IPS DF 4.7 (cell line): Measurements from ENCODE around the gene SMIM33.
A peak's percentile ranks its signal among the peaks of the same experiment; 100 is the strongest.
"Not testable (repeated sequence)": the region's sequence is repeated elsewhere in the genome, so short reads cannot be mapped to it uniquely, and the experiment has no call there.

Experiments used
- DNase-seq: peaks from one replicate; pipeline ENCODE4 v3.0.0-alpha.2; 2013; ENCODE audit warnings: low spot score; ENCODE audit errors: extremely low read depth

The SMIM33 gene

DNA sequence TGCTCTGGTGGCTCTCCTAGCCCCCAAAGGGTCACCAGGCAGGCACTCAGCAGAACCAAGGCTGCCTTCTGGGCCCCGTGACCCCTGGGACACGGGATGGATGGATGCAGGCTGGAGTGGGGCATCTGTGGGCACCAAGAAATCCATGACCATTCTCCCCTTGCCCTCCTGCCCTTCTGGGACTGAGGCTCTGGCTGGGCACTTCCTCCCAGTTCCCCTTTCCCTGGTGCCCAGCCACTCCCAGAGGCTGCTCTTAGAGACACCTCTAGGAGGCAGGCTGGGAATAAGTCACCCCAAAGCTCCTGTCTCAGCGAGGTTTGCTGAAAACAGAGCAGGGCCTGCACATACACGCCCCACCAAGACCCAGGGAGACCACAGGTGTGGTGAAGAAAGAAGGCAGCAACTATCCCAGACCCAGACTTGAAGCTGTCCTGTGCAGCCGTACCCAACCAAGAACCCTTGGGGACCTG lies 10.8 kb downstream of the SMIM33 start:
- no peak for DNase-seq

DNA sequence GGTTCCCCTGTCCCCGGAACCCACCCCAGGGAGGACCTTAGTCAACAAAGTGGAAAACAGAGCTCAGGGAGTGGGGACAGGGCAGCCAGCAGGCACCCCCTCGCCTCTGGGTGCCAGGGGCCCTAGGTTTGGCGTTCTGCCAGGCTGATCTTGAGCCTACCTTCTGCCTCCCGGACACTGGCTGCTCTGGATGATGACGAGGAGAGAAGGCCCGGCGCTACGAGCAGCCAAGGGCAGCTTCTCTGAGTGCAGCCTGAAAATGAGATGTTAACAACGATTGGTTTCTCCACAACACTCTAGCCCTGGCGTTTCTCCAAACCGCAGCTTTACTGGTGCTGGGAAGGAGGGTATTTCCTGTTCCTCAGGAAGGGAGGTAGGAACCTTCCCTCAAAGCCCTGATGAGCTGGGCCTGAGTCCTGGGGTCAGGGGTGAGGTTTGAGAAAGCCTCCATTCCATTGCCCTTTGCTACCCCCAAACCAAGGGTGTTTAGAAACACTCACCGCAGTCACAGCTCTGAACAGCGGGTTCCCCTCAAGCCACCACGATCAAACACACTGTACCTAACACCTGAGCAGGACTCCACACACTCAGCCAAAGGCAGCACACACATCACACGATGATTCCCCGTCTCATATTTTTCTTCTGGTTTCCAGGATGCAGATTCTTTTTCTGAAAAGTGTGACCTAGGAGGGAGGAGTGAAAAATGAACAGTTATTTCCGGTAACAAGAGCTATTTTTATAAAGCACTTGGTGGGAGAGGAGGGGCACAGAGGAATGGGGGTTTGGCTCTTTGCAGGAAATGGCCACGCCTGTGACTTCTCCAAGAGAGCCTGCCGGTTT lies 11.5 kb downstream of the SMIM33 start, which contains the start of gene STING1:
STING1 (minus strand) TSS at position 709 of the 840 bp plus-strand sequence. CDS start 1,054 bp downstream, outside the sequence.
- no peak for DNase-seq

DNA sequence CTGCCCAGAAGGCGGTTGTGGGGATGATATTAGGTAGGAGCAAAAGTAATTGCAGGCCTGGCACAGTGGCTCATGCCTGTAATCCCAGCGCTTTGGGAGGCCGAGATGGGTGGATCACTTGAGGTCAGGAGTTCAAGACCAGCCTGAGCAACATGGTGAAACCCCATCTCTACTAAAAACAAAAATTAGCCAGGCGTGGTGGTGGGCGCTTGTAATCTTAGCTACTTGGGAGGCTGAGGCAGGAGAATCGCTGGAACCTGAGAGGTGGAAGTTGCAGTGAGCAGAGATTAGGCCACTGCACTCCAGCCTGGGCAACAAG lies 12.0 kb downstream of the SMIM33 start:
- DNase-seq: not testable (repeated sequence)

DNA sequence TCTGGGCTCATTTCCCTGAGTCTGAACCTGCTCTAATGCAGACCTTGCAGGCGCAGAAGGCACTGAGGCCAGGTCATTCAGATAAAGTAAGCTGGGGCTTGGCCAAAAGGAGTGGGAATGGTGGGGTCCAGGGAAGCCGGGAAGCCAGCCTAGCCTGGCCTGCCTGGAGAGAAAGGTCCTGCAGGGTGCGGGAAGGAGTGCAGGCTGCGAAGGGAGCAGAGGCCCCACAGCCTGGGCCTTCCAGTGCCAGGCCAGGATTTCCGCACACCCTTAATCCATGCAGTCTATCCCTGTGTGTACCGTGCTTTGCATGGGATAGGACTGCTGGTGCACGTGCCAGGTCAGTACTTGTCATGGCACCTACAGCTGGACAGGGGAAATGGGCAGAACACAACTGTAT lies 15.4 kb downstream of the SMIM33 start:
- DNase-seq: no peak

DNA sequence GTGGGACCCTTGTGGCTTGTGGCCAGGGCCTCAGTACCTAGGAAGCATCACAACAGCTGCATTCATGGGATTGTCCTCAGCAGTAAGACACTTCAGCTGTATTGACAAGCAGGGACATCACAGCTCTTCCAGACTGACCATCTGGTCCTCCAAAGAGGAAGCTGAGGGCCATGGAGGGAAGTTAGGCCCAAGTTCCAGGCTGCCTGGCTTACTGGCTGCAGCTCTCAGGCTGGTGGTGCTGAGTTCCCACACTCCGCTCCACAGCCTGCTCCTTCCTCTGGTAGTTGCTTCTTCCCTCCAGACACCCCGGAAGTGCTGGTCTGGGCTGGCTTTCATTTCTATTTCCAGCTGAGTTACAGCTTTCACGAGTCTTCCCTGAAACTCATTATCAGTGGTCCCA lies 17.5 kb downstream of the SMIM33 start:
- DNase-seq: no peak

DNA sequence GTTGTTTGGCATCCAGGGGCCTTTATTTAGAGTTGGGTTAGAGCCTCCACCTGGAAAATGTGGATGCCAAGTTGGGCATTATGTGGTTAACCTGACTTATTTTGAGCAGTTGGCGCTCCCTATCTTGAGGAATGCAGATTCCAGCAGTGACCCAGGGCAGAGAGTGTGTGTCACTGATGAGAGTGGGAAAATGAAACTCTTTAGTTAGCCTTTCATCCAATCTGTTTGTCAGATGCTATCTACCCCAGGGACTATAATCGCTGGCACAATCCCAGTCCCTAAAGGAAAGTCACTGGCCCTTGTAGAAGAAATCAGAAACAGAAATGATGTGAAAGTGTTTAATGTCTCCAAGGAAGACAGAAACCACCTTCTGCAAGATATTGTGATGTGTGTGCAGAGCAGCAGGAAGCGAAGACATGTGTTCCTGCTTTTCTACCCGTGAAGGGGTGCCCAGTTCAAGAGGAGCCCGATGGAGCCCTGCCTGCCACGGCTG lies 21.9 kb downstream of the SMIM33 start:
- no peak for DNase-seq

DNA sequence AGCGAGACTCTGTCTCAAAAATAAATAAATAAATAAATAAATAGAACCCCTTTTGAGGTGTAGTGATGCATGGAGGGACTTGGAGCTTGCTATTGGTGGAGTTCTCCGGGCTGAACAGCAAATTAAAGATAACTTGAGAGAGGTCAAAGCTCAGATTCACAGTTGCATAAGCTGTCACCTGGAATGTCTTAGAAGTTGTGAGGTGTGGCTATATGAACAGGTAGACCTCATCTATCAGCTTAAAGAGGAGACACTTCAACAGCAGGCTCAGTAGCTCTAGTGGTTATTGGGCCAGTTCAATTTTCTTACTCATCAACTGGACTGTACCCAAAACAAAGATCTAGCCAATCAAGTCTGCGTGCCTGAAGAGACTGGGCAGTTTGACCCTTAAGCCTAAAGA lies 23.5 kb downstream of the SMIM33 start:
- no peak for DNase-seq

DNA sequence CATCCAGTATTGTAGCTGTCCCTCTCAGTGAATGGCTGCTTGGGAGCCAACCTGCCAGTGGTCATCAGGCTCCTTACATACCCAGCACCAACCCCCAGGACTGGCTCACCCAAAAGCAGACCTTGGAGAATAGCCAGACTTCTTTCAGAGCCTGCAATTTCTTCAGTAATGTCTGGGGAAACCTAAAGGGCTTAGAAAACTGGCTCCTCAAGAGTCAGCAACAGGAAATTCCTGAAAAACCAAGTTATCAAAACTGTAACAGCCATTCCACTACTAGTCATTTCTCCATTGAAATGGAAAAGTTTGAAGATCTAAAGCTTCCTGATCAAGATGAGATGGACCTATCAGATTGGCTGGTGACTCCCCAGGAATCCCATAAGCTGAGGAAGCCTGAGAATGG lies 24.0 kb downstream of the SMIM33 start:
- no peak for DNase-seq

DNA sequence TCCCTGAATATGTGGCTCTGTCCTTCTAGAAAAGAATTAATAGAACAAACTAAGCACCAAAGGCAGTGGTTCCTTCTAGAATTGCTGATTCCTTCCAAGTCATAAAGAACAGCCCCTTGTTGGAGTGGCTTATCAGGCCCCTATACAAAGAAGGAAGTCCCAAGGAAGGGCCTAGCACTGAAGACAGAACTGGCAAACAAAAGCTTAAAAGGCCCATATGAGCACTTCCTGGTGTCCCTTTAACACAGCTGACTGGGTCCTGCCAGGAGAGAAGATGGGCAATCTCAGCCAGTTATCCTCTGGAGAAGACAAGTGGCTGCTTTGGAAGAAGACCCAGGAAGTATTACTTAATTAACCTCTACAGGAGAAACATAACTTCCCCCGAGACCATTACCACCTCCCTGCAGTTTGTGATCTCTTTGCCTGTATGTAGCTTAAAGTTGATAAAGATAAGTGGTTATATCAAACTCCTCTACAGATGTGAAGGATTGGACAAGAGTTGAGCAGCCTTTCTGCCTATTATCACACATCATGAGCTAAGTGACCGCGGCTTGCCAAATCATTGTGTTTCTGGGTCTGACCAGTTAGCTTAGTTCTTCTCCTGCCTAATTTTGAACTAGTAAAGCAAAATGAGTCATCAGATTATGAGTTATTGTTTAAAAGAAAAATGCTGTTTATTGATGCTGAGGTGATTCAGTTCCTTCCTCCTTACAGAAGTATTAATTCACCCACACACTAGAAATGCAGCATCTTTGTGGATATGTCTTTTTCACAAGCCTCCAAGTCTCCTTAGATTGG lies 25.0 kb downstream of the SMIM33 start:
- no peak for DNase-seq

DNA sequence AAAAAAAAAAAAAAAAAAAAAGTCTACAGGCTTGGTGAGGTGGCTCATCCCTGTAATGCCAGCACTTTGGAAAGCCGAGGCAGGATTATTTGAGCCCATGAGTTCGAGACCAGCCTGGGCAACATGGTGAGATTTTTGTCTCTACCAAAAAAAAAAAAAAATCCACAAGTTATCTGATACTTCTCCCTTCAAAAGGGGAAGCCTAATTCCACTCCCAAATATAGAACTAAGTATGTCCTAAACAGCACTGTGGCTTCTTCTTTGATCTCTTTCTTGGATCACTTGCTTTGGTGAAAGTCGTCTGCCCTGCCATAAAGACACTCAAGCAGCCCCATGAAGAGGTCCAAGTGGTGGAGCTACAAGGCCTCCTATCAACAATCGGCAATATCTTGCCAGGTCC lies 30.6 kb downstream of the SMIM33 start:
- DNase-seq: no peak

DNA sequence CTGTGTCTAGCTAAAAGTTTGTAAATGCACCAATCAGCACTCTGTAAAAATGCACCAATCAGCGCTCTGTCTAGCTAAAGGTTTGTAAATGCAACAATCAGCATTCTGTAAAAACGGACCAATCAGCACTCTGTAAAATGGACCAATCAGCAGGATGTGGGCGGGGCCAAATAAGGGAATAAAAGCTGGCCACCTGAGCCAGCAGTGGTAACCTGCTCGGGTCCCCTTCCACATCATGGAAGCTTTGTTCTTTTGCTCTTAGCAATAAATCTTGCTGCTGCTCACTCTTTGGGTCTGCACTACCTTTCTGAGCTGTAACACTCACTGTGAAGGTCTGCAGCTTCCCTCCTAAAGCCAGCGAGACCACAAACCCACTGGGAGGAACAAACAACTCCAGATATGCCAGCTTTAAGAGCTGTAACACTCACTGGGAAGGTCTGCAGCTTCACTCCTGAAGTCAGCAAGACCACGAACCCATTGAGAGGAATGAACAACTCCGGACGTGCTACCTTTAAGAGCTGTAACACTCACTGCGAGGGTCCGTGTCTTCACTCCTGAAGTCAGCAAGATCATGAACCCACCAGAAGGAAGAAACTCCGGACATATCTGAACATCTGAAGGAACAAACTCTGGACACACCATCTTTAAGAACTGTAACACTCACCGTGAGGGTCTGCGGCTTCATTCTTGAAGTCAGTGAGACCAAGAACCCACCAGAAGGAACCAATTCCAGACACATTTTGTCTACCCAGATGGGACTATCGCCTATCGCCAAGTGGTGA lies 32.4 kb downstream of the SMIM33 start:
- not testable (repeated sequence) for DNase-seq

DNA sequence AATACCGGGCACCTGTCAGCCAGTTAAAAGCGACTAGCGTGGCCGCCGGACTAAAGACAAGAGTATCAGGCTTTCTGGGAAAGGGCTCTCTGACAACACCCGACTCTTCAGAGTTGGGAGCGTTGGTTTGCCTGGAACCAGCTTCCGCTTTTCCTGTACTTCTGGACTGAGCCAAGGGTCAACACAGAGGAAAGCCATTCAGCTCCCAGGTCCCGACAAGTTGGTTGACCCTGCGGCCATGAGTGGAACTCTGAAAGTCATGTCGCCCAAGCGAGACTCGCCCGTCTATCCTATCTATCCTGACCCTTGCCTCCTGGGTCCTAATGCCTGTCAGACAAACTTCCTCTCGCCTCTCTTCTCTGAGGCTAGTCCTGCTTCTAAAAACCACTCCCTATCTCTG lies 33.1 kb downstream of the SMIM33 start:
- DNase-seq: not testable (repeated sequence)

DNA sequence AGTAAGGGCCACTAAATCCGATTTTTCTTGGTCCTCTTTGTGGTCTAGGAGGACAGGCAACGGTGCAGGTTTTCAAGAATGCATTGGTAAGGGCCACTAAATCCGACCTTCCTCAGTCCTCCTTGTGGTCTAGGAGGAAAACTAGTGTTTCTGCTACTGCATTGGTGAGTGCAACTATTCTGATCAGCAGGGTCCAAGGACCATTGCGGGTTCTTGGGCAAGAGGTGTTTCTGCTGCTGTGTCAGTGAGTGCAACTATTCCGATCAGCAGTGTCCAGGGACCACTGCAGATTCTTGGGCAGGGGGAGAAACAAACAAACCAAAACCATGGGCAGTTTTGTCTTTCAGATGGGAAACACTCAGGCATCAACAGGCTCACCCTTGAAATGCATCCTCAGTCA lies 33.9 kb downstream of the SMIM33 start:
- DNase-seq: not testable (repeated sequence)

DNA sequence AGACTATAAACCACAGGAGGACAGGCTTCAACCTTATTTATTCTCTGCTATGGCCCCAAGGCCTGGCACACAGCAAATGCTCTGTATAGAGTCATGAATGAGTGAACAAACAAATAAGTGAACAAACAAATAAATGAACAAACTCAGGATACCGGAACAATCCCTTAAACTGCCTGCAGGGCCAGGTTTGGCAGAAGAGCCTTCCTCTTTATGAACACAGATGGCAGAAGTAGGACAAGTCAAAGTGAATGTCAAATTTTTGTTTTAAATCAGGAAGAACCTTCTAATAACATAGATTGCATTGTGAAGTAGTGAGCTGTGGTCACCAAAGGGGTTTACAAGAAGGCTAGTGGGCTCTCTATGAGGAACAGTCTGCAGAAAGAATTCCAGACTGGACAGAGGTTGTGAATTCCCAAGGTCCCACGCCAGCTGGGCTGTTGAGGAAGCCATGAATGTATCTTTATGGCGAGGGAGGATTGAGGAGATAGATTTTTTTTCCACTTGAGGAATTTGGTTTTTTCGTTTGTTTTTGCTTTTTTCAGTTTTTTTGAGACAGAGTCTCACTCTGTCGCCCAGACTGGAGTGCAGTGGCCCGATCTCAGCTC lies 42.1 kb downstream of the SMIM33 start:
- no peak for DNase-seq

DNA sequence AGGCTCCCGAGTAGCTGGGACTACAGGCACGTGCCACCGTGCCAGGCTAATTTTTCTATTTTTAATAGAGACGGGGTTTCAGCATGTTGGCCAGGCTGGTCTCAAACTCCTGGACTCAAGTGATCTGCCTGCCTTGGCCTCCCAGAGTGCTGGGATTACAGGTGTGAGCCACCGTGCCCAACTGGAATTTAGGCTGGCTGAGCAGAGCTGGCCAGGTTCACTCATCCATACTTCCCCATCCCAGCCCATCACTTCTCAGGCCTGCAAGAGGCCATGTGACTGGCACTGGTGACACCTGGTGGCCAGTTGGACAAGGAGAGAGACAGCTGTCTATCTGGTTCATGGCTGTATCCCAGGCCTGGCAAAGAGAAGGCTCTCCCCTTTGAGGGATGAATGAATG lies 42.6 kb downstream of the SMIM33 start:
- peak; percentile 58 for DNase-seq

DNA sequence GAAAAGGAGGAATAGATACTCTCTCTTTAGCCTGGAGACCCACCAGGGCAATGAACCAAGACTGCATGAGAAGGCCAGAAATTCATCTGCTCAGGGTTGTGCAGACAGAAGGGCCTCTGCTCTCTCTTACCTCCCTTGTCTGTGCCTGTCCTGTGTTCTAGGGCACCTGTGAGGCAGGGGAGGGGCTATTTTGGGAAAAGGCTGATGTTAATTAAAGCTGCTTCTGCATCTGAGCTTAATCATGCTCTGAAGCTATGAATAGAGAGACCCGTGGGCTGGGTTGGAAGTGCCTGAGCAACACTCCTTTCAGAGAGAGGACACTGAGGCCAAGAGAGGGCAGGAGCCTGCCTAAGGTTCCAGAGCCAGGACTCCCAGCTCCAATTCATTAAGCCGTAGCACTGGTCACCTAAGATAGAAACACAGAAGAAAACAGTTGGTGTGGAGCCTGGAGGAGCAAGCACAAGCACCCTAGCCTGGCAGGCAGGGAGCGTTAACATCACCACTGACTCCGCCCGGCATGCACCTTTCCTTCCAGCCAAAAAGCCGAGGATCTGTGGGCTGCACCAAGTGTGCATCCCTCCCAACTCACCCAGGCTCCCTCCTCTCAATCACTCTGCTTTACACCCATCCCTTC lies 43.2 kb downstream of the SMIM33 start:
- no peak for DNase-seq

DNA sequence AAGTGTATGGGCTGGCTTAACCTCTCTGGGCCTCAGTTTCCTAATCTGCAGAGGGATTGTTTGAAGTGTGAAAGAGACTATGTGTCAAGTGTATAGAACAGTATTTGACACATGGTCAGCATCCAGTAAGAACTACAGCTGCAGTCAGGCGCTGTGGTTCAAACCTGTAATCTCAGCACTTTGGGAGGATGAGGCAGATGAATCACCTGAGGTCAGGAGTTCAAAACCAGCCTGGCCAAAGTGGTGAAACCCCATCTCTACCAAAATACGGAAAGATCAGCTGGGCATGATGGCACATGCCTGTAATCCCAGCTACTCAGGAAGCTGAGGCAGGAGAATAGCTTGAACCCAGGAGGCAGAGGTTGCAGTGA lies 43.7 kb downstream of the SMIM33 start:
- DNase-seq: no peak

DNA sequence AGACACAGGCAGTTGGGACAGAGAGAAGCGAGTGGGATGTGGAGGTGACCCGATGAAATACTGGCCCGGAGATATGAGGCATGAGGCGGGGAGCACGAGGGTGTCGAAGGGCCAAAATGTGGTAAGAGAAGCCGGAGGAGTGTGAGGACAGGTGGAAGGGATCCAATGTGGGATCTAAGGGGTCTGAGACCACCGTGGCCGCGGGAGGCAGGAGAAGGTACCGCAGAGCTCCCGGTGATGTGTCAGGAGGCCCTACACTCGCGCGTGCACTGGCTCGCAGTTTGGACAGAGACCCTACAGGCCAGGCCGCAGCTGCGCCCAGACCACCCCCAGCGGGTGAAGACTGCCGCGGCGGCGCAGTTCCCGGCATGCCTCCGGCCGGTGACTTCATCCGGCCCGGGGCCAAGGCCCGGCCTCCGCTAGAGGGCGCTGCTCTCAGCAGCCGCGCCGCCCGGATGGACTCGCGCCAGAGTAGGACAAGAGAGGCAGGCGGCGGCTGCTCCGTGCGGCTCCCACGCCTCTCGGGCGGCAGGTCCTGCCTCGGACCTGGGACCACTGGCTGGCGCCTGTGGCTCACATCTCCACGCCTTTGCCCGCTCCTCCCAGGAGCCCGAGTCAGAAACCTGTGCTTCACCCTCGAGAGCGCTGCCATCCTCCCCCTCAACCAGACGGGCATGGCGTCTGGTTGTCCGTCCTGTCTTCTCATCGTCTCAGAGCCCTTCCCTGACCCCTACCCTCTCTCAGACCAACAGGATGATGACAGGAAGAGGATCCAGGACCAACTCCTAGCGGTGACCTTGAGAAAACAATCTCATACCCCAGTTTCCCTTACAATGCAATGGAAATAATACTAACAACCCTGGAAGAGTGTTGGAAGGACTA lies 47.1 kb downstream of the SMIM33 start:
- peak; percentile 53 for DNase-seq
